Activated CD8-positive, alpha-beta memory T cell treated with anti-CD3 and anti-CD28 coated beads, Interleukin-2, amount 50 U/mL, for 24 hours (primary cell): Measurements from ENCODE around the gene HHIPL1.

Experiments used
- DNase-seq: peaks from one replicate; pipeline ENCODE4 v3.0.0-alpha.2; 2020; ENCODE audit errors: extremely low read depth

The HHIPL1 gene

DNA sequence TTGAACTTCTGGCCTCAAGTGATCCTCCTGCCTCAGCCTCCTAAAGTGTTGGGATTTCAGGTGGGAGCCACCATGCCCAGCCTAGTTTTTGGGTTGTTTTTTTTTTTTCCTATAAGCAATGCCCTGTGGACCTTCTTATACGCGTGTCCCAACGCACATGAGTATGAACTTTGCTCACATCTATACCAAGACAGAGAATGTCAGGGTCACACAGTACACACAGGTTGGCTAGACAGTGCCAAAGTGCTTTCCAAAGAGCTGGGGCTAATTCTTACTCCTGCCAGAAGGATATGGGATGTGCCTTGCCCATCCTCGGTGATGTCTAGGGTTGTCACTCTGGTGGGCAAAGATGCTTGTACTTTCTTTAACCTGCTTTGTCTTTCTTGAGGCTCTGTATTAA lies 33.3 kb upstream of the HHIPL1 start:
- no peak for DNase-seq

DNA sequence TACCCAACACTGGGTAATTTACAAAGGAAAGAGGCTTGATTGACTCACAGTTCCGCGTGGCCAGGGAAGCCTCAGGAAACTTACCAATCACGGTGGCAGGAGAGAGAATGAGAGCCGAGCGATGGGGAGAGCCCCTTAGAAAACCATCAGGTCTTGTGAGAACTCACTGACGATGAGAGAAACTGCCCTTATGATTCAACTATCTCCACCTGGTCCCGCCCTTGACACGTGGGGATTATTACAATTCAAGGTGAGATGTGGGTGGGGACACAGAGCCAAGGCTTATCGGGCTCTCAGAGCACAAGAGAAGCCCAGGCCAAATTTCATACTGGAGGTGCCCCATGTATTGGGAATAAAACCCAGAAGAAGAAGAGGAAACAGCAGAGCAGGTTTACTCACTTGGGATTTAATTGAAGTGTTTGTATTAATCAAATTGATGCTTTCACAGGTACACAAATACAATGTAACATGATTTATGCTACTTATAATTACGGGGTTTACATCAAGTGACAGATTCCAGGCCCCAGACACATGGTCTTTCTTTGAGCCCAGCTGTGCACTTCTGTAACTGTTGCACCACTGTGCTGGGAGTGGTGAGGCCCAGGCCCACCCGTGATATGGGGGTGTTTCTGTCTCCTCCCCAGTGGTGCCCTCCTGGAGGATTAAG lies 32.7 kb upstream of the HHIPL1 start:
- DNase-seq, result no peak

DNA sequence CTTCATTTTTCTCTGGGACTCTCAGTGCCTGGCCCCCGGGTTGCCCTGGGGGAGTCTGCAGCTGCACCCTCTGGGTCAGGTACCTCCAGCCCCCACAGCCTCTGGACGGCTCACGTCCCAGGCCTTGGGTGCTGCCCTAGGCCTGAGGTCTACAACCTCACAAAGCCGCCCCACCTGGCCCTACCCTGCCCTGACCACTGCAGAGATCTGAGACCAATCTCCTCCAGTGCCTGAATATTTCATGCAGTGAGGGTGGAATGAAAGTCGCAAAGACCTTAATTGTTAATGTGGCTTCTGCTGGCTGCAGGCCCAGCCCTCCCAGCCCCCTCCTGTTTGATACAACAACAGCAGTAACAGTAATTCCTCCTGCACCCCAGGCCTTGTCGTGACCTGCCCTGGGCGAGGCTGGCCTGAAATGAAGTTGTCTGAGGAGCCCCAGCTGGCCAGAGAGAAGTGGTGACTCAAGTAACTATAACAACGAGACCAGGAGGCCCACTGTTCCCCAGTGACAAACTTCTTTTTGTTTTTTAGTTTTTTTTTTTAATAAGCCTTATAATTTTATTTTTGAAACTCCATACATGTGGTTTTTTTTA lies 32.1 kb upstream of the HHIPL1 start:
- DNase-seq, result no peak

DNA sequence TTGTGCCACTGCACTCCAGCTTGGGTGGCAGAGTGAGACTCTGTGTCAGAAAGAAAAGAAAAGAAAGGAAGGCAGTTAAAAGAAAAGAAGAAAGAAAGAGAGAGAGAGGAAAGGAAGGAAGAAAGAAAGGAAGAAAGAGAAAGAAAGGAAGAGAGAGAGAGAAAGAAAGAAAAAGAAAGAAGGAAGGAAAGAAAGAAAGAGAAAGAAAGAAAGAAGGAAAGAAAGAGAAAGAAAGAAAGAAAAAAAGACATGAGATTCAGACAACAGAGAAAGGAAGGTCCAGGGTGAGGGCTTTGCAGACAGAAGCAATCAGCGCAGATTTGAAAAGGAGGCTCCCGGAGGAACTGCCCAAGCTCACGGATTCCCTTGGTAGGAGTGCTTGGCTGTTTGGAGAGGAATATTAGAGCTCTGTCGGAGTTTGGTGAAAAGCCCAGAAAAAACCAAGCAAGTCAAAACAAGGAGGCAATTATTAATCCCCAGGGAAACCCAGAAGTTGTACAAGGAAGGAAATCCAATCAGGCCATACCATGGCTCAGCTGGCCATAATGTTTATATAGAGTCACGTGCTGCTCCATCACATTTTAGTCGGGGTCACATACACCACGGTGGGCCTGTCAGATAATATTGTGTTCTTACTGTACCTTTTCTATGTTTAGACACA lies 29.3 kb upstream of the HHIPL1 start:
- DNase-seq, result no peak

DNA sequence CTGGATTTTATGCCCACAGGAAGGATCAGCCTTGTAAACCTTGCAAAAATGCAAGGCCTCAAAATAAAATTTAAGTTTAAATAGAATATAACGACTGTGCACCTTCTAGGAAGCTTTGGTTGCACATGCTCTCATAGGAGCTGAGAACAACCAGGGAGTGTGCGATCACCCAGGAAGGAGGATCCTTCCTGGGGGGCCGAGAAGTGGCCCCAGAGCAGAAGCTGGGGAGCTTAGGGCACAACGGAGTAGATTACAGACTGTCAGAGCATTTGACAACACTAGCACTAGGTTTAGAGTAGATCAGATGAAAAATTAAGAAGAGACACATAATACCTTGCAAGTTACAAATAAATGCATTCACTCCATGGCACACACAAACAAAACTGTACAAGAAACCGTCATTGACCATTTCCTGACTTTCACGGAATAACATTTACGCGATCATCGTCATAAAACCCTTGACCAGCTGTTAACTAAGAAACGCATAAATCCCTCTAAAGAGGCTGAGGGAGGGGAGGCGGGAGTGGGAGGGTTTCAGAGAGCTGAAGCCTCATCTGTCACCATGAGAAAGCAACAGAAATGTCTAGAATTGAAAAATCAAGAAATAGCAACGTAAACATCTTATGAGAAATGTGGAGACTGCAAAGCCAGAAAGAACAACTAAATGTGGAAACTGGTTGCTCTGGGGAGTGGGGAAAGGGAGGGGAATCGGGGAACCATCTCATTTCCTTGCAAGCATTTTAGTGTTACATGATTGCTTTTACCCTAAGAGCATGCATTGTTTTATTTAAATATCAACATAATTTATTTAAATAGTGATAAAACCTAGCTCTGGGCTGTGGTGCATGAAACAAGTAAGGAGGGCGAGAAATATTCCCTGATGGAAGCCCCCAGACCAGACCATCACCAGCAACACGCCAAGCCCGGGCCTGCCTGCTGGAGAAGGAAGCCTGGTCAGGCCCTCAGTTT lies 27.8 kb upstream of the HHIPL1 start:
- no peak for DNase-seq

DNA sequence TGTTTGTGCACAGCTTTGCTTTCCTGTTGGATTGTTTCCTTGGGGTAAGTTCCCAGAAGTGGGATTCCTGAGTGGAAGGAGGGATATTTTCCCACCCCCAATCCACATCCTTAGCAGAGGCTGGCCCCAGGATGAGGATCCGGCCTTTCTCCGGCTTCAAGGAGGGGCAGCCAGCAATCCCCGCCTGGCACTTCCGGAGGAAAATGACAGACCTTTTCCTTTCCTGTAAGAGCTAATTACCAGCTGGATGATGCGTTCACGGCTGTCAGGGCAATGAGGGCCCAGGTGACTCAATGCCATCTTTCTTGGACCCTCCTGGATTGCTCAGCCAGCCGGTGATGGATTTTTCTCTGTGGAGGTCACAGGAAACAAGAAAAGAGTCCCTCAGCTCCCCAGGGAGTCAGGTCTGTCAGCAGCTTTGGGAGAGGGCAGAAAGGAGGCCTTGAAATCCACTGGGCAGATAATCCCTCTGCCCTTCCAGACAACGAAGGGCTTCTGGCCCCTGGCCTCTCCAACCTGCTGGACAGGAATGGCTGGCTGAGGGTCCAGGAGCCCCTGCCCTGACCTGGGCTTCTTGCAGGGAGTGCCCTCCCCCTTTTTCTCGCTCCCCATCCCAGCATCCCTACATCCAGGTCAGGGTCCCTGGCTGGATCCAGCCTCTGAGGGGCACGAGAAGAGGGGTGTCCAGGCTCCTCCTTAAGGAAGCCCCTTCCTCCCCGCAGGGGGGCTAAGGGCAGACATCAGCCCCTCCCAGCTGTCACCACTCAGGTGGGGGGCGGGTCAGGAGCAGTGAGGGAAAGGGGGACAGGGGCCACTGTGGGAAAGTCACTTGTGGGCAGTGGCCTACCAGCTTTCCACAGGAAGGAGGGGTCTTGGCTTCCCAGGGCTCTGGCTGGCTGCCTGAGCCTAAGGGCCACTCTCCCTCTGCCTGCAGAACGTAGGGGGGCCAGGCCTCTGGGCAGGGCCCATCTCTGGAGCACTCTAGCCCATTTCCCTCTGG lies 24.8 kb upstream of the HHIPL1 start:
- no peak for DNase-seq

DNA sequence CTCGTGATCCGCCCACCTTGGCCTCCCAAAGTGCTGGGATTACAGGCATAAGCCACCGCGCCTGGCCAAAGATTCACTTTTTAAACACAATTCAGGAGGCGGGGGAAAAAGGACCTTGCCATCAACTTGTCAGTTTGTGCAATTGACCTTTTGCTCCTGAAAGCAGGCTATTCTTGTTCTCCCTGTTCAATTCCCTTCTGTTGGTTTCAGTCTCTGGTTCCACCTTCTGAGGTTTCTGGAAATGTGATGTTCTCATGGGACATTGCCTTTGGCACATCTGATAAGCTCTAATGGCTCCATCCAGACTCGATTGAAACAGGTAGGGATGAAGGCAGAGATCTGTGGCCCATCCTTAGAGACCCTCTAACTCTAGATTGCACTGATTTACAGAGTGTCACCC lies 23.0 kb upstream of the HHIPL1 start:
- no peak for DNase-seq

DNA sequence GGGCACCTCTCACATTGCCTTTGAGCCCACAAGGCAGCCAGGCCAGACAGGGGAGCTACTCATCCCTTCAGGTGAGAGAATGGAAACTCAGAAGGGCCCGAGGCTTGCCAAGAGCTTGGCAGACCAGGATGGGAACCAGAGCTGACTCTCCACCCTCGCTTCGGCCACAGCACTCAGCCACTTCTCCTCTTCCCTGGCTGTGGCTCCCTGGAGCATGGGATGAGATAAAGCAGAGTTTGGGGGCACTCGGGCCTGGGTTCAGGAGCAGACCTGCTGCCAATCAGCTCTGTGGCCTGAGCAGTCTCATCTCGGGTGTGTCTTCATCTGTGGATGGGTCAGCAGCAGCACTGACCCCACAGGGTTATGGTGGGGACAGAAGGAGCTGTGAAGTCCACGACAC lies 20.9 kb upstream of the HHIPL1 start:
- DNase-seq, result no peak

DNA sequence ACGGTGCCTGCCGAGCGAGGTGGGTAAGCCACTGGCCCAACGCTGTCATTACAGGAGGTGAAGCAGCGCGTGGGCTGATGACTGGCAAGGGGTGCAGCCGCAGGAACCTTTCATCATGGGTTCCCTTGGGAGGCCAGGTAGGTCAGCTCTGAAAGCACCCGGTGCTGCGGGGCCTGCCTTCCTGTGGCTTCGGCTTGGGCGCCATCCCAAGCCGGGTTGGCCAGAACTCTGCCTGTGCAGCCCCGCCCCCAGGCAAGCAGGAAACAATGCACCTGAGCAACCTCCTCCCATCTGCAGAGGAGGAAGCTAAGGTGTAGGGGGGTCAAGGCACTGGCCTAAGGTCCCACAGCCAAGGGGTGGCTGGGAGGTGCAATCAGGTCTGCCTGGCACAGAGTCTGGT lies 20.0 kb upstream of the HHIPL1 start:
- no peak for DNase-seq

DNA sequence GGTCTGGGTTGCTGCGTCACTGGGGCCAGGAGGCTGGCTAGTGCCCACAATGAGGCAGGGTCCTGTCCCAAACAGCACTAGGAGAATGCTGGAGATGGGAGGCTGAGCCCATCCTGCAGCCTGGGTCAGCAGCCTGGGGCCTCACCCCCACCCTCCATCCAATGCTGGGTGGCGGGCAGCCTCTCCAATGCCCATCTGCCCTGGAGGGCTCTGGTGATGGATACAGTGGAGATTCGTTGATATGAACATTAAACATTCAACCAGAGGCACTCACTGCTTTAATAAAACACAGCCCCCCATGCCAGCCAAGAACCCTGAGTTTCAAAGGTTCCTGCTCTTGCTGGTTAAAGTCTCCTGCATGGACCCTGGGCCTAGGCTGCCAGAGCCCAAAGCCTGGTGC lies 19.5 kb upstream of the HHIPL1 start:
- no peak for DNase-seq

DNA sequence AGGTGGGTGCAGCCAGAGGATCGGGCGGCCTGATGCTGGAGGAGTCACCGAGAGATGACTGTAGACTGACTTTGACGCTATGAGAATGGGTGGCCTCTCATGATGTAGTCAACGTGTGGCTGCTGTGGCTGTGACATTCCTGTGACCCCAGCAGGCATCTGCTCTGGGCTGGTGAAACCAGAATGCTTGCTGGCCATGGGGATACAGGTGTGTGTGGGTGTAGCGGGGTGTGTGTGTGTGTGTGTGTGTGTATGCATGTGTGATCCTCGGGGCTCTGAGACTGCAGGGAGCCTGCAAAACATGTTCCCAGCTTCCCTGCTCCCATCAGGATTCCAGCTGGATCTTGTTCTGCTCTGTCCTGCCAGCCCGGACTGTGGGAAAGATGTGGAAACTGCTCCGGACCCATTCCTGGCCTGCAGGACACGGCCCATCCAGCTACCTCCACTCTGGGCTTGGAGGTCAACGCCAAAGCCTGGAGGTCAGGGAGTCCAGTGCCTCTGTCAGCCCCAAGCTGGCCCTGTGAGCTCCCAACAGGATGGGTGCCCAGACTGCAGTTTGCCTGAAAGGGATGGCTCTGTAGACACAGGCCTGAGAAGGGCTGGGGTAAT lies 18.8 kb upstream of the HHIPL1 start:
- no peak for DNase-seq

DNA sequence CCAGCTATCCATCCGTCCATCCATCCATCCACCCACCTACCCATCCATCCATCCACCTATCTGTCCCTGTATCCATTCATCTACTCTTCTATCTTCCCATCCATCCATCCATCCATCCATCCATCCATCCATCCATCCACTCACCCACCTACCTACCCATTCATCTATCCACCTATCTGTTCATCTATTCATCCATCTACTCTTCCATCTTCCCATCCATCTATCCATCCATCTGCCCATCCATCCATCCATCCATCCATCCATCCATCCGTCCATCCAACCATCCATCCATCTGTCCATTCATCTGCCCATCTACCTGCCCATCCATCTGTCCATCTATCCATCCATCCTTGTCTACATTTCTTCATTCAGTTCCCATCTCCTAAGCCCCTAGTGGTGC lies 17.8 kb upstream of the HHIPL1 start:
- no peak for DNase-seq

DNA sequence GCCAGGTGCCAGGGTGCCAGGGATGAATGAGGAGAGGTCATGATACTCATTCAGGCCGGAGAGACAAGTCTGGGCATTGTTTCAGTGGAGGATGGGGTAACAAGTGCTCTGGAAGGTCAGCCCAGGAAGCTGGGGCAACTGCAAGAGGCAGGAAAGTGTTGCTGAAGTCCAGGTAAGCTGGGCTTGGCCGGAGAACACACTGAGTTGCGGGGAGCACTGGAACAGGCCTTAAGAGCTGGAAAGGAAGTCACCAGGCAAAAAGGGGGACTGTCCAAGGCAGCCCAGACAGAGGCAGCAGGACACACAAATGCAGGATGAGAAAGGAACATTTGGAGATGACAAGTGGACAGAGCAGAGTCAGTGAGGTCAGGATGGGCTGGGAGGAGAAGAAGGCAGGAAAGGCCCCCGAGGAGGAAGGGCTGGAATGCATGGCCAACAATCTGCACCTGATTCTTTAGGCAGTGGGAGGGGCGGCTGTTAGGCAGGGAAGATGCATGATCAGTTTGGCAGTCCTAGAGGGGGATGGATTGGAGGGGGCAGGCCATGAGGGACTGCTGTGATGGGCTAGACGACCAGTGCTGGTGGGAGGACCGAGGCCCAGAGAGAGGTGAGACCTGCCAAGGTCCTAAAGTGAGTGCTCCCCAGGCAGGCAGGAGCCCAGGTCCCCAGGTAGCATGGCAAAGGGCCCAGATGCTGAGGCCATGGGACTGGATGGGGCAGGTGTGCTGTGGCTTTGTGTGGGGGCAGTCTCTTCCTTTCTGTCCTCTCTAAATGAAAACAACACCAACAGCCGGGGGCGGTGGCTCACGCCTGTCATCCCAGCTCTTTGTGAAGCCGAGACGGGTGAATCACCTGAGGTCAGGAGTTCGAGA lies 17.2 kb upstream of the HHIPL1 start:
- no peak for DNase-seq

DNA sequence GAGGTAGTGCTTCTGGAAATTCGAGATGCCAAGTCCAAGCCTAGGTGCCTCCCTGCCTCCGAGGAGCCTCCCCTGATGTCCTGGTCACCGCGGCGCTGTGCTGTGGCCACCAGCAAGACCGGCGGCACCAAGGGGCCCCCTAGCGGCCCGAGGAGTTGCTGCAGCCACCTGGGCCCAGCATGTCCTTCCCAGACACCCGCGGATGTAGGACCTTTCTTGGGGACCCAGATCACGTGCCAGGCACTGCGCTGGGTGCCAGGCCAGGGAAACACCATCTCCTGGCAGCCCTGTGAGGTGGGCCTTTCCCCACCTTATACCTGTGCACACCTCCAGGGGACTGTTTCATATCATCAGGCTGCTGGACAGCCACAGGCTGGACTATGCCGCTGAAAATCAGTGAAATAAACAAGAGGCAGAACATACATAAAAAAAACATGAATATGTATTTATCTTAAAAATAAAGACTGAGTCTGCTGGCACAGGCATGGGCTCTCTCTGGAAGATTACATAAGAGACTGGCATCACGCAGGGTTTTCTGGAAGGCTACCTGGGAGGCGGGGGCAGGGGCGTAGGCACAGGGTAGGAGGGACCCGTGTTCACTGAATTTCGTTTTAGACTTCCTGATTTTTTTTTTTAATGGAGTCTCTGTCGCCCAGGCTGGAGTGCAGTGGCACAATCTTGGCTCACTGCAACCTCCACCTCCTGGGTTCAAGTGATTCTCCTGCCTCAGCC lies 15.9 kb upstream of the HHIPL1 start:
- no peak for DNase-seq

DNA sequence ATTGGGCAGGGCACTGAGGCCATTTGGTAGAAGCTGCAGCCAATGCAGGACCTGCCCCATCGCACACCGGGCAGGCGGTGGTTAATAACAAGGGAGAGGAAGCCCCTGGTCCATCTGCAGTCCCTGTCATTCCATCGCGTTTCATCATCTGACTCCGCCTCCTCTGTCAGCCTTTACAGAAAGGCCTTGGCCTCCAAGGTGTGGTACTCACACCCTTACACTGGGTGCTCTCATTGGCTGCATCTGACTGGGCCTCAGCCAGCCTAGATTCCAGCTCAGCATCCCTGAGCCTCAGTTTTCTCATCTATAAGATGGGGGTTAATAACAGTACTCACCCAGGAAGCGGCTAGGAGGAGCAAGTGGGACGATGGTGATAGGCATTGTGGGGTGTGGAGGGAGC lies 14.7 kb upstream of the HHIPL1 start:
- DNase-seq, result no peak

DNA sequence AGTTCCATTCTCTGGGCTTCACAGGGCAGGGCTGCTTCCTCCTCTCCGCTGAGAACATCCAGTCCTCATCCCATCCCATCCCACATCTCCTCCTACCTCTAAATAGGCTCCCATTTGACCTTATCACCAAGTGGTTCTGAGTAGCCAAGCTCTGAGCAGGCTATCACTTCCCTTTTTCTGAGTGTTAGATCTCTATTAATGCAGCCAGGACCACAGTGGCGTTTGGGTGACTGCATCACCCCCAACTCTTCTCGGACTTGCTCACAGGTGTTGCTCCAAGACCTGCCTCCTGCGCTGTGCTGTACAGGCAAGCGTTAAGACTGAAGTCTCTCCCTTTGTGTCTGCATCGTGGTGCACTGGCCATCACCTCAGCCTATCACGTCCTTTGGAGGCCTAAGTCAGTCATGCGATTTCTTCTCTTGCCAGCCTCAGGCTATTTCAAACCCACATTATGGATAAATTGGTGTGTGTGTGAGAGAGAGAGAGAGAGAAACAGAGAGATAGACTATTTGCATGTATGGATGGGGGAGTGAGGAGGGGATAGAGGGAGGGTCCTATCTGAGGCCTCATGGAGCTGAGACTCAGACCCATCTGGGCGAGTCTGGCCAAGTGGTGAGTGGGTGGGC lies 12.4 kb upstream of the HHIPL1 start:
- DNase-seq, result no peak

DNA sequence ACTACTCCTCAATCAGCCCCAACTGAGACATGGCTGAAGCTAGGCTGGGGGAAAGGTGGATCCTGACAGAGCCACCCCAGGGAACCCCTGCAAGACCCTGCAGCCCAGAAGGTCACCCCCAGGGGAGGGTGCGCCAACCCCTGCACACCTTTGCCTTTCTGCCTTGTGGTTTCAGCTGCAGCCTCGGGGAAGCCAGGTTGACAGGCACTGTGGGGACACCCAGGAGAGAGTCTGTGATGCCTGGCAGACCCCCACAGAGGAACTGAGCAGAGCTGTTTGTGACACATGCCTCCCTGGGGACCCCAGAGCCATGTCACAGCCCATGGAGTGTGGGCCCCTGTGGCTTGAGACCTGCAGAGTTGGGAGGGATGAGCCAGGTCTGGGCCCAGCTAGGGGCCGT lies 11.8 kb upstream of the HHIPL1 start:
- no peak for DNase-seq

DNA sequence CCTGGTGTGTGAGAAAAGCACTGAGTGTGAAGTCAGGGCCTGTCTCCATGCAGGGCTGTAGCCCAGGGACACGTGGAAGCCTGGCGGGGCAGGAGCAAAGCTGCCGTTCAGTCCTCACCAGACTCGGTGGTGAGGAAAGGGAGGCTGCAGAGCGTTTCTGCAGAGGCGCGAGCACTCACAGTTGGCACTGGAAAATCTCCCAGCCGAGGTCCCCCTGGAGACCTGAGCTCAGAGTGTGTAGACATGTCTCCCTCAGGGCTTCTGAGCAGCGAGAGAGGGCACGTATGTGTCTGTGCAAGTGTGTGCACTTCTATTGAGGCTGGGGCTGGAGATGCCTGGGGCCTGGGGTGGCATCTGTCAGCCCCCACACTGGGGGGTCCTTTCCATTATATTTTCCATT lies 11.0 kb upstream of the HHIPL1 start:
- DNase-seq, result no peak

DNA sequence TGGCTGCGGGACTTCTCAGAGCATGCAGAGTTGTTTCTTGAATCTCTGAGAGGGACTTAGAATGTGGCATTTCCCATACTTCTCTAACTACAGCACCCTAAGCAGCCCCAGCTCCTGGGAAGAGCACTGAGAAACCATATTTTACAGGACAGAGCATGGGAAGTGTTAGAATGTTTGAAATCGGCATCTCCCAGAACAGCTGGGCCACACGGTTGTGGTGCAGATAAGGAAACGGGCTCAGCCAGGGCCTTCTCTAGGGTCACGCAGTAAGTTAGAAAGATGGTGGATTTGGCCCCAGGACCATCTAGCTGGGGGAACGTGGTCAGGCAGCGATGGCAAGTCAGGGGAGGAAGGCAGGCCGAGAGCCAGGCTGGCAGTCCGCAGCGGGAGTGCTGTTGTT lies 10.5 kb upstream of the HHIPL1 start:
- no peak for DNase-seq
